Parathyroid adenoma (tissue), 2 donors: ENCODE results near the gene NCEH1.
A peak's percentile ranks its signal among the peaks of the same experiment; 100 is the strongest.
"Not testable (repeated sequence)": the region's sequence is repeated elsewhere in the genome, so short reads cannot be mapped to it uniquely, and the experiment has no call there.

Experiments used
- H2AFZ ChIP-seq: fragments of 300-600 bp; sonication (generic); one replicate; pipeline ENCODE4 v1.7.0; 2017; ENCODE audit warnings: antibody characterized with exemption, mild to moderate bottlenecking
- H3K27ac ChIP-seq: fragments of 300-600 bp; sonication (generic); one replicate; pipeline ENCODE4 v1.7.0; 2017
- H3K27me3 ChIP-seq: fragments of 300-600 bp; sonication (generic); one replicate; pipeline ENCODE4 v1.7.0; 2017; ENCODE audit warnings: low read length; ENCODE audit not compliant: control insufficient read depth, insufficient read depth
- H3K36me3 ChIP-seq: fragments of 300-600 bp; sonication (generic); one replicate; pipeline ENCODE4 v1.7.0; 2017; ENCODE audit warnings: low read length; ENCODE audit not compliant: control insufficient read depth, insufficient read depth
- H3K4me1 ChIP-seq: fragments of 300-600 bp; sonication (generic); one replicate; pipeline ENCODE4 v1.7.0; 2017; ENCODE audit warnings: control low read depth
- H3K4me2 ChIP-seq: fragments of 300-600 bp; sonication (generic); one replicate; pipeline ENCODE4 v1.7.0; 2017; ENCODE audit warnings: low read length
- H3K4me3 ChIP-seq: fragments of 300-600 bp; sonication (generic); one replicate; pipeline ENCODE4 v1.7.0; 2017; ENCODE audit warnings: low read depth, low read length
- H3K79me2 ChIP-seq: fragments of 300-600 bp; sonication (generic); one replicate; pipeline ENCODE4 v1.7.0; 2017; ENCODE audit warnings: control low read depth
- H3K9ac ChIP-seq: fragments of 300-600 bp; sonication (generic); one replicate; pipeline ENCODE4 v1.7.0; 2017; ENCODE audit warnings: mild to moderate bottlenecking
- H3K9me3 ChIP-seq: fragments of 300-600 bp; sonication (generic); one replicate; pipeline ENCODE4 v1.7.0; 2017; ENCODE audit warnings: low read length; ENCODE audit not compliant: control insufficient read depth
- CTCF ChIP-seq: fragments of 300-600 bp; sonication (generic); IDR thresholded peaks from one replicate; pipeline ENCODE4 v1.7.0; 2017; ENCODE audit warnings: antibody characterized with exemption, mild to moderate bottlenecking
- donor health status: primary hyperparathyroidism.

Gene NCEH1

DNA sequence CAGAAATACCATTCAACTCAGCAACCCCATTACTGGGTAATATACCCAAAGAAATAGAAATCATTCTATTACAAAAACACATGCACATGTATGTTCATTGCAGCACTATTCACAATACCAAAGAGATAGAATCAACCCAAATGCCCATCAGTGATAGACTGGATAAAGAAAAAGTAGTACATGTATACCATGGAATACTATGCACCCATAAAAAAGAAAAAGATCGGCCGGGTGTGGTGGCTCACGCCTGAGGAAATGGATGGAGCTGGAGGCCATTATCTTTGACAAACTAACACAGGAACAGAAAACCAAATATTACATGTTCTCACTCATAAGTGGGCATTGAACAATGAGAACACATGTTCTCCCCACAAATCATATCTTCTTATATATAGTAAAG is 112.0 kb downstream of the NCEH1 start:
- H3K4me3 ChIP-seq: no peak overlapping the region
- H3K79me2 ChIP-seq: no peaks in the 10 kb centered on the region
- H2AFZ ChIP-seq: no peak overlapping the region
- no peak for TF ChIP-seq CTCF
- H3K9me3 ChIP-seq: no peaks in the 10 kb centered on the region
- no peaks in the 10 kb centered on the region for H3K36me3 ChIP-seq
- no peak overlapping the region for H3K9ac ChIP-seq
- H3K27me3 ChIP-seq: no peaks in the 10 kb centered on the region
- peaks cover 16% of the 10 kb centered on the region for H3K4me1 ChIP-seq
- no peak overlapping the region for H3K4me2 ChIP-seq
- H3K27ac ChIP-seq: no peak overlapping the region

GRCh38 chr3:172596394-172596706 is 114.5 kb downstream of the NCEH1 start:
- Histone ChIP-seq H3K27me3 (no peaks in the 10 kb centered on the region), H3K9ac (no peak overlapping the region), H3K9me3 (no peaks in the 10 kb centered on the region), H3K36me3 (no peaks in the 10 kb centered on the region), H3K79me2 (no peaks in the 10 kb centered on the region), H3K4me1 (peaks cover 16% of the 10 kb centered on the region), H3K4me3 (peak overlapping the region; percentile 38), H2AFZ (peak overlapping the region; percentile 61), H3K4me2 (no peak overlapping the region), H3K27ac (peak overlapping the region; percentile 83)
- TF ChIP-seq CTCF: no peak

- peak overlapping the region; percentile 61 for H2AFZ ChIP-seq
Observed at GRCh38 chr3:172595664-172596393, 115.0 kb downstream of the NCEH1 start.

DNA sequence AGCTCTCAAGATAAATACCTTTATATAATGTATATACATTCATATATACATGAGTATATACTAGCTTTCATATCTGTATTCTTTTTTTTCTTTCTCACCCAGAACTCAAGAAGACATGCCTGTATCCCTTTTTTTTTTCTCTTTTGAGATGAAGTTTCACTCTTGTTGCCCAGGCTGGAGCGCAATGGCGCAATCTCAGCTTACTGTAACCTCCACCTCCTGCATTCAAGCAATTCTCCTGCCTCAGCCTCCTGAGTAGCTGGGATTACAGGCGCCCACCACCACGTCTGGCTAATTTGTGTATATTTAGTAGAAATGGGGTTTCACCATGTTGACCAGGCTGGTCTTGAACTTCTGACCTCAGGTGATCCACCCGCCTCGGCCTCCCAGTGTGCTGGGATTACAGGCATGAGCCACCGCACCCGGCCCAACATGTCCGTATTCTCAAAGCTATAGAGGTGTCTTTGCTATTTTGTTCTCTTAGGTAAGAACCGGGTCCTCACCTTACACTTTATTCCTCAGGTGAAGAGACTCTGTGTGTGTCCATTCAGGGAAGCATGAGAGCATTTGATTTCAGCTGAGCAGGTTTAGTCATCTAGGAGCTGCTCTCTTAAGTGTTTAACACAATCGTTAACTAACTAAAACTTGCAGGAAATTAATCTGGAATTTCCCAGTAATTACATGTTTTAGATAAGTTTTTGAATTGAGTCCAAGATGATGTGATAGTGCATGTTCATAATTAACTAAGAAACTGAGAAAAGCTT is 115.8 kb downstream of the NCEH1 start:
- peak overlapping the region; percentile 85 for H3K4me2 ChIP-seq
- H3K4me3 ChIP-seq: peak overlapping the region; percentile 38
- H3K36me3 ChIP-seq, H3K79me2 ChIP-seq, H3K9ac ChIP-seq, H3K9me3 ChIP-seq, H3K27me3 ChIP-seq: not testable (repeated sequence)
- peak overlapping the region; percentile 83 for H3K27ac ChIP-seq
- H3K4me1 ChIP-seq: peaks cover 16% of the 10 kb centered on the region
- peak overlapping the region; percentile 61 for H2AFZ ChIP-seq

More at GRCh38 chr3:172595664-172596393, 115.0 kb downstream of the NCEH1 start:
- peak overlapping the region; percentile 38 for H3K4me3 ChIP-seq
- peaks cover 16% of the 10 kb centered on the region for H3K4me1 ChIP-seq
- H3K79me2 ChIP-seq: no peaks in the 10 kb centered on the region
- H3K27me3 ChIP-seq: no peaks in the 10 kb centered on the region
- H3K36me3 ChIP-seq: no peaks in the 10 kb centered on the region
- no peak overlapping the region for H3K9ac ChIP-seq
- peak overlapping the region; percentile 85 for H3K4me2 ChIP-seq
- peak overlapping the region; percentile 83 for H3K27ac ChIP-seq
- no peaks in the 10 kb centered on the region for H3K9me3 ChIP-seq
- peak; percentile 88 for TF ChIP-seq CTCF

GRCh38 chr3:172592898-172593669 is 117.8 kb downstream of the NCEH1 start:
- H2AFZ ChIP-seq: no peak overlapping the region
- no peak overlapping the region for H3K4me3 ChIP-seq
- no peak for TF ChIP-seq CTCF
- H3K36me3 ChIP-seq: no peaks in the 10 kb centered on the region
- no peaks in the 10 kb centered on the region for H3K9me3 ChIP-seq
- no peaks in the 10 kb centered on the region for H3K27me3 ChIP-seq
- peak overlapping the region; percentile 3 for H3K27ac ChIP-seq
- no peaks in the 10 kb centered on the region for H3K79me2 ChIP-seq
- no peak overlapping the region for H3K4me2 ChIP-seq
- no peak overlapping the region for H3K9ac ChIP-seq
- peaks cover 16% of the 10 kb centered on the region for H3K4me1 ChIP-seq
